Measurements from ENCODE around the gene WDR37.

Gene WDR37

DNA sequence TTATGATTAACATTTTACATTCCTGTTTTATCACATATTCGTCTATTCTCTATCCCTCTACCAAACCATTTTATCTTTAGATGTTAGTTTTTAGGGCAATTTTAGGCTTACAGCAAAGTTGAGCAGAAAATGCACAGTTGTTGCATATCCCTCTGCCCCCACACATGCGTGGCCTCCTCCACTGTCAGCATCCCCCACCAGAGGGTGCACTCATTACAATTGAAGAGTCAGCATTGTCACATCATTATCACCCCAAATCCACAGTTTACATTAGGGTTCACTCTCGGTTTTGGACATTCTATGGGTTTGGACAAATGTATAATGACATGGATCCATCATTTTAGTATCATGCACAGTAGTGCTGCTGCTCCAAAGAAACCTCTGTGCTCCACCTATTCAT is 86.4 kb downstream of the WDR37 start:
- Histone ChIP-seq H3K27me3 (ENCODE audit: insufficient read depth, low read length) (no peaks in the 10 kb centered on the region), H3K9me3 (ENCODE audit: insufficient read depth, low read depth, low read length) (peaks cover 11% of the 10 kb centered on the region; the same call in 1 of the 2 replicates), H3K36me3 (ENCODE audit: insufficient read depth, low read length) (no peaks in the 10 kb centered on the region), H3K27ac (ENCODE audit: low read depth, low read length) (no peak overlapping the region), H3K9ac (ENCODE audit: low read depth, low read length) (no peak overlapping the region), H3K4me3 (ENCODE audit: low read length) (no peak overlapping the region), H3K4me1 (ENCODE audit: insufficient read depth, low read length) (no peaks in the 10 kb centered on the region)
- 63% methylated on average over 3 of the region's 3 CpGs for WGBS

DNA sequence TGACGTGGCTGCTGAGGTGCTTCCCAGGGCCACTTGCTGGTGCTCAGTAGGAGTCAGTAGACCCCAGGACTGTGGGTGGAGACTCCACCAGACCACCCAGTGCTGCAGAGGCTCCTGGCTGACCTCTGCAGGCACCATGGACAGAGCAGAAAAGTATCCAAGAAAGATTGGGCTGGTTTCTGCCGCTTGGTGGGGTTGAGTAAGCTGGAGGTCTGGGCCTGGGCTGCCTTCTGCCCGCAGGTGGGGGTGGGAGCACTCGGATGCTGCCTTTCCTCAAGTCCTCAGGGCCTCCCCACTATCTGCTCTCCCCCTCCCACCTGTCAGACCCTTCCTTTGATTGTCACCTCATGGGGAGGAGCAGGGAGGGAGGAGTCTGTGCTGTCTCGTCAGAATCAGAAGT is 91.6 kb downstream of the WDR37 start:
- WGBS, result 88% methylated on average over 3 of the region's 5 CpGs
- no peak overlapping the region for H3K4me3 ChIP-seq (ENCODE audit: low read length)

DNA sequence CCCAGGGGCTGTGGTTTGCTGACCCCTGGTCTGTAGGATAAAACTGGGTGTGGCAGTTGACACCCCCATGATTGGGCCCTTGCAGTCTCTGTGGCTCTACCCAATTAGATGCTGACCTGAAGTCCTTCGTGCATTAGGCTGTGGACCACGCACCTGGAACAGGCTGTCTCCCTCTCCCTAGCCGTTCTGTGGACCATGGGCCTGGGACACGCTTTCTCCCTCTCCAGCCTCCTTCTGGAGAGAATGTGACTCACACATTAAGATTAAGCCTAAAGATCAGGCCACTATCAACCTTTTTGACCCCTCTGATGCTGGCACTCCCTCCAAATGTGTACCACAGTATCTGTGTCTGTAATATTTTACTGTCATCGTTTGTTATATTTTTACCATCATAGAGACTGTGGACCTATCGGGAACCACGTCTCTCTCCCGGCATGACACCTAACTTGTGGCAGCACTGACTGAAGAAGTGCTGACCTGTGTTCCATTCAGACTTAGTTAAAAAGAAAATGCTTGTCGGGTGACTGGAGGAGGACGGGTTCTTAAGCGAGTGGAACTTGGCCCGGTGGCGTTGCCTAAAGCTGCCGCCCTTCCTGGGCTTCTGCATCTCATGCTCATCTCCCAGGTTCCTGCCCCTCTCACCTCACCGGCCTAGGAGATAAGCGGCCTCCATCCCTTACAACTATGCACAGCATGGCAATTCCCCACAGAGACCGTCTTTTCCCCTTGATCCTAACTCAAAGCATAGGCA is 92.8 kb downstream of the WDR37 start:
- no peaks in the 10 kb centered on the region for H3K4me1 ChIP-seq (ENCODE audit: insufficient read depth, low read length)
- no peak overlapping the region for H3K27ac ChIP-seq (ENCODE audit: low read depth, low read length)
- WGBS, result 92% methylated on average over 17 of the region's 17 CpGs

More for the DNA sequence above, 91.6 kb downstream of the WDR37 start:
- Histone ChIP-seq H3K9me3 (ENCODE audit: insufficient read depth, low read depth, low read length) (peaks cover 9% of the 10 kb centered on the region; the same call in 1 of the 2 replicates), H3K27ac (ENCODE audit: low read depth, low read length) (no peak overlapping the region), H3K9ac (ENCODE audit: low read depth, low read length) (no peak overlapping the region), H3K4me1 (ENCODE audit: insufficient read depth, low read length) (no peaks in the 10 kb centered on the region), H3K27me3 (ENCODE audit: insufficient read depth, low read length) (no peaks in the 10 kb centered on the region), H3K36me3 (ENCODE audit: insufficient read depth, low read length) (no peaks in the 10 kb centered on the region)

DNA sequence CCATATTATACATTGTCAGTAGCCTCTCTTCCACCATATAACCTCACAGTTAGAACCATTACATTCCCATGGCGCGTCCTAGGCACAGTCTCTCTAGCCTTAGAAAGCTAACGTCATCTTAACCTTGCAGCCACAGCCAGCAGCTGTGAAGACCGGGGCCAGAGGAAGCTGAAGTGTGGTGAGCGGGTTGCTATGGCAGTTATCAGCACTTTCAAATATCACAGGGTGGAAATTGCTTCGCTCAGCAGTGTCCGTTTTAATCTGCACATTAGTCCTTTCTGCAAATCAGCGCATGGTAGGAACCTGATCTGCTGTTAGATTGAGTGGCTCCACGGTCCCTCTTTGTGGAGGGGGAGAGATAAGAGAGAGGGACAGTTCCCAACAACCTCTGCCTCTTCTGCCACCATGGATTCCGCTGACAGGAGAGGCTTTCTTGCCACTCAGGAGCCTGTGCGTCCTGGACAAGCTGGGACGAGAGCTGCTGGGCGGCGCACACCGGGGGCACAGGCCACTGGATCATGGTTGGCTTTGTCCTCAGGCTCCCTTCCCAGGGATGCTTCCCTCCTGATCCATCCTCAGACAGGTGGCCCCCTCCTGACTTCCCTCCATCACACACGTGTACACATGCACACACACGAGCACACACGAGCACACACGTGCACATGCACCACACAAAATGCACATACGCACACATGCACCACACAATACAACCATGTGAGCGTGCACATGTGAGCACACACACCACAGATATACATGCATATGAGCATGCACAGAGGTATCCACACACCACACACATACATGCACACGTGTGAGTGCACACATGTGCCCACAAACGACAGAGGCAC is 93.8 kb downstream of the WDR37 start:
- Histone ChIP-seq H3K4me3 (ENCODE audit: low read length) (no peak overlapping the region), H3K4me1 (ENCODE audit: insufficient read depth, low read length) (no peaks in the 10 kb centered on the region), H3K9ac (ENCODE audit: low read depth, low read length) (no peak overlapping the region), H3K36me3 (ENCODE audit: insufficient read depth, low read length) (no peaks in the 10 kb centered on the region), H3K27ac (ENCODE audit: low read depth, low read length) (no peak overlapping the region), H3K9me3 (ENCODE audit: insufficient read depth, low read depth, low read length) (peaks cover 5% of the 10 kb centered on the region; the same call in 1 of the 2 replicates), H3K27me3 (ENCODE audit: insufficient read depth, low read length) (no peaks in the 10 kb centered on the region)
- WGBS, result 90% methylated on average over 23 of the region's 23 CpGs

More for the DNA sequence above, 92.8 kb downstream of the WDR37 start:
- Histone ChIP-seq H3K4me3 (ENCODE audit: low read length) (no peak overlapping the region), H3K9ac (ENCODE audit: low read depth, low read length) (no peak overlapping the region), H3K27me3 (ENCODE audit: insufficient read depth, low read length) (no peaks in the 10 kb centered on the region), H3K9me3 (ENCODE audit: insufficient read depth, low read depth, low read length) (peaks cover 9% of the 10 kb centered on the region; the same call in 1 of the 2 replicates), H3K36me3 (ENCODE audit: insufficient read depth, low read length) (no peaks in the 10 kb centered on the region)

DNA sequence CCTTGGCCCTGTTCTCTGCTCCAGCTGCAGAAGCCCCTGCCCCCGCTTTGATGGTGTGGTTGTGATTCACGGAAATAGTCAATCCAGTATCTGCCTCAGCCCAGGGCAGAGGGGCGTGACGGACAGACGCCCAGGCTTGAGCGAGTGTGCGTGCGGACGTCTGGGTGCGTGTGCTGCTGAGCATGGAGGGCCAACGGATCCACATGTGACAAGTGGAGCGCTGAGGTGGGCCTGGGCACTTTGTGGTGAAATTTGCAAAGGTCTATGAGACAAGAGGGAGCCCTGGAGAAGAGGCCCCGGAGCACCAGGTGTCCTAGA is 94.4 kb downstream of the WDR37 start:
- WGBS, result 91% methylated on average over 13 of the region's 13 CpGs
- Histone ChIP-seq H3K36me3 (ENCODE audit: insufficient read depth, low read length) (no peaks in the 10 kb centered on the region), H3K9ac (ENCODE audit: low read depth, low read length) (no peak overlapping the region), H3K4me3 (ENCODE audit: low read length) (no peak overlapping the region), H3K9me3 (ENCODE audit: insufficient read depth, low read depth, low read length) (0 out of 2 replicates have a peak, but pooled peaks cover under 1% of the 10 kb centered on the region), H3K27me3 (ENCODE audit: insufficient read depth, low read length) (no peaks in the 10 kb centered on the region), H3K27ac (ENCODE audit: low read depth, low read length) (no peak overlapping the region), H3K4me1 (ENCODE audit: insufficient read depth, low read length) (no peaks in the 10 kb centered on the region)

DNA sequence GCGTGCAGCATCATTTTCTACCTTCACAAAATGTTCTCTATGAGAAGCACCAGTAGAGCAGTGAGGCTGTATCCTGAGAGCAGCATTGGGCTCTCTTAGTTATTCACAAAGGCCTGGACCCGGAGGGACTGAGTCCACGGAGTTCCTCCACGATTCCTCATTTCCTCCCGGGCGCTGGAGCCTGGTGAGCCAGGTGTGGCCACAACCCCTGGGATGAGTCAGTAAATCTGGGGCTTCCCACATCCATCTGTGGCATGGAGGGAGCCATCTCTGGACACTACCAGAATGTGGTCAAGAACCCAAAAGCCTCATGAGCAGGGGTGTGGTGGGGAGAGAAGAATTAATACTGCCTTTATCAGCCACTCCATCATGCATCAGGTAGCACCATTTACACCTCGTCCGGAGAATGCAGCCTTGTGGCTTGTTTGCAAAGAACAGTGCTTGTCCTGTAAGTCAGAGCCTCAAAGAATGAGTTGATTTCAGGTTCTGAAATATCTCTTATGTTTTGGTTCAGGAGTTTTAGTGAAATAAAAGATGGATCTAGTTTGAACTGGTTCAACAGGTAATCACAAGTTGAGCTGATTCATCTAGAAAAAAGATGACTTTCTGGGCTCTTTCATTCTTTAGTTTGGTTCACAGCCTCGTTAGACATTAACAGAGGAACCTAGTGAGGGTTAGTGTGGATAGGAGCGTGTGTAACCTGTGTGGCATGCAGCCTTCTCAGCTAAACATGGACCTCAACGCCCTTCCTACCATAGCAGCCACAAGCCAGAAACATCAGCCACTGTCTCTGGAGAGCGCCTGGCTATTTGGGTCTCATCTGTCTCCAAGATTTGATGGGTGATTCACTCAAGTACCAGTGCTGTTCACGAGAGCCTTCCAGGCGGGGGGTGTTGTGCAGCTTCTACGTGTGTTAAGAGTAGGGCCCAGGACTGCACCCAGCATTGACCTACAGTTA is 95.2 kb downstream of the WDR37 start:
- WGBS, result 91% methylated on average over 15 of the region's 15 CpGs

DNA sequence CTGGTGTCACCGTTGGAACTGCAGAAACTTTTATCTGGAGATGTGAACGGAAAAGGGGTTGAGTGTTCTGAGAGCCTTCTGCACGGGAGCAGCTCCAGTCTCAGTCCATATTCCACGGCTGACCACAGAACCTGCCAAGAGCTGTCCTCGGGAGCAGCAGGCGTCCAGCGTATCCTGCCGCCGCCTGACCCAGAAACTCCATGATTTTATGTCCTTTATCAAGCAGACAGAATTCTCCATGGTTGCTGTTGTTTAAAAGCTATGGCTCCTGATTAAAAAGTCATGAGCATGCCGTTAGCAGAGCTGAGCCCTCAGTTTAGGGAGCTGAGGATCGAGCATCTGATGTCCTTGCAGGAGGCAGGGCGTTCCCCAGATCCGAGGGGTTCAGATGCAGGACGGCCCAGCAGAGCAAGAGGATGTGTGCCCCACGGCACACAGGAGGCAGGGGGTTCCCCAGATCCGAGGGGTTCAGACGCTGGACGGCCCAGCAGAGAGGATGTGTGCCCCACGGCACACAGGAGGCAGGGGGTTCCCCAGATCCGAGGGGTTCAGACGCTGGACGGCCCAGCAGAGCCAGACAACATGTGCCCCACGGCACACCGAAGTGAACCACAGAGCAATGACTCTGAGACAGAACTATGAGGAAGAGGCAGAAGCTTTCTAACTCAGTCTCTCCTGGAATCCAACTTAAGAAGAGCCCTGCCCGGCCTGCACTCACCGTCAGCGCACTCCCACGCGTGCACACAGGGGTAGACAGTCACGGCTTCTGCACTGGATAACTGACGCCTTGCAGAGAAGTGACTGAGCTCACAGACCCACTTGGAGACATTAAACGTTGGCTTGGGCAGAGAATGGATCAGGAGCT is 96.4 kb downstream of the WDR37 start:
- Histone ChIP-seq H3K9ac (ENCODE audit: low read depth, low read length) (no peak overlapping the region), H3K36me3 (ENCODE audit: insufficient read depth, low read length) (no peaks in the 10 kb centered on the region), H3K4me1 (ENCODE audit: insufficient read depth, low read length) (no peaks in the 10 kb centered on the region), H3K27ac (ENCODE audit: low read depth, low read length) (no peak overlapping the region), H3K27me3 (ENCODE audit: insufficient read depth, low read length) (no peaks in the 10 kb centered on the region), H3K9me3 (ENCODE audit: insufficient read depth, low read depth, low read length) (no peaks in the 10 kb centered on the region), H3K4me3 (ENCODE audit: low read length) (no peak overlapping the region)
- 93% methylated on average over 32 of the region's 32 CpGs for WGBS

More for the DNA sequence above, 95.2 kb downstream of the WDR37 start:
- Histone ChIP-seq H3K27me3 (ENCODE audit: insufficient read depth, low read length) (no peaks in the 10 kb centered on the region), H3K9me3 (ENCODE audit: insufficient read depth, low read depth, low read length) (no peaks in the 10 kb centered on the region), H3K4me3 (ENCODE audit: low read length) (no peak overlapping the region), H3K9ac (ENCODE audit: low read depth, low read length) (no peak overlapping the region), H3K36me3 (ENCODE audit: insufficient read depth, low read length) (no peaks in the 10 kb centered on the region), H3K4me1 (ENCODE audit: insufficient read depth, low read length) (no peaks in the 10 kb centered on the region), H3K27ac (ENCODE audit: low read depth, low read length) (no peak overlapping the region)

DNA sequence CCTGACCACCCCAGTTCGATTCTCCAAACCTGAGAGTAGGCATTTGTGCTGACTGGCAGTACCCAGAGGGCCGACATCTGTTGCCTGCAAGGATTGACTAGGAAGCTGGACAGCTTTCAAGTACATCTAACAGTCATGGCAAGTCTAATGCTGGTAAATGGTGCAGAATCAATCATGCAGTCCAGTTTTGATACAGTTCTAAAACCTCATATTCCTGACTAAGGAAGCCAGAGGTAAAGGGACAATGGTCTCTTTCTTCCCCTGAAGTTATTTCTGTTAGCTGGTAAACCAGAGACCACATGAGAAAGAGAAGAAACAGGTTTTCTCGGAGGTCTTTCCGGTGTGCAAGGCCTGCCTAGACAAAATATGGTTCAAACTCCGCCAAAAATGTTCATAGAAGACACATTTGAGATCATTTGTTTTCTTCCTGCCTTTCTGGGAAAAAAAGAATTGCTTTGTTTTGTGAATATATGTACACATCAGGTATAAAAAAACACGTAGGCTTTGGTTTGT is 97.1 kb downstream of the WDR37 start:
- H3K9me3 ChIP-seq (ENCODE audit: insufficient read depth, low read depth, low read length), result no peaks in the 10 kb centered on the region
- H3K27me3 ChIP-seq (ENCODE audit: insufficient read depth, low read length), result no peaks in the 10 kb centered on the region
- H3K27ac ChIP-seq (ENCODE audit: low read depth, low read length), result no peak overlapping the region
- H3K36me3 ChIP-seq (ENCODE audit: insufficient read depth, low read length), result no peaks in the 10 kb centered on the region
- H3K4me1 ChIP-seq (ENCODE audit: insufficient read depth, low read length), result no peaks in the 10 kb centered on the region
- no peak overlapping the region for H3K9ac ChIP-seq (ENCODE audit: low read depth, low read length)
- WGBS, result 93% methylated on average over 6 of the region's 6 CpGs
- H3K4me3 ChIP-seq (ENCODE audit: low read length), result no peak overlapping the region

DNA sequence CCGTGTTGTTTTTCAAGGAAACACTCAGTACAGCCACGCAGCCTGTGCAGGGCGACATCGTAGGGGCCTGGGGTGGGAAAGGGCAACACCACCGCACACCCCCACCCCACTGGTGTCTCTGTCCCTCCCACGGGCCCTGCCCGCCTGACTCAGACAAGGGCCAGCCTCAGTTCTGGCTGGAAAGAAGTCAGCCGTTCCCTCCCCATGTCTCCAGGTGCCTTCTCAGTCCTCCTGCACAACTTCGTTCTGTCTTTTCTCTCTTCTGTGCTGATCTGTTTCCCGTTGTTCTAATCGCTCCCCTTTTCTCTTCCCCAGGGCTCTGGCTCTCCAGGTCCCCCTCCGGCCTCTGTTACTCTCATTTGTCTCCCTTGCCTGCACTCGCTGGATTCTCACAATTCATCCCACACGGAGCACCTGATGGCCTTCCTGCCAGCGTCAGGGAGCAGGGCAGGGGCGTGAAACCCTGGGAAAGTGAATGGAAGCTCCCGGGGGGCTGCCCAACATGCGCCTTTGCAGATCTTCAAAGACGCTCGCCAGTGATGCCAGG is 97.7 kb downstream of the WDR37 start:
- Histone ChIP-seq H3K36me3 (ENCODE audit: insufficient read depth, low read length) (no peaks in the 10 kb centered on the region), H3K9ac (ENCODE audit: low read depth, low read length) (no peak overlapping the region), H3K27me3 (ENCODE audit: insufficient read depth, low read length) (no peaks in the 10 kb centered on the region), H3K27ac (ENCODE audit: low read depth, low read length) (no peak overlapping the region), H3K9me3 (ENCODE audit: insufficient read depth, low read depth, low read length) (no peaks in the 10 kb centered on the region), H3K4me3 (ENCODE audit: low read length) (no peak overlapping the region), H3K4me1 (ENCODE audit: insufficient read depth, low read length) (no peaks in the 10 kb centered on the region)
- 70% methylated on average over 20 of the region's 20 CpGs for WGBS

All from HUES64 (cell line).